Body of pancreas (tissue), 4 donors: ENCODE data around the gene RABAC1. TPM values are rescaled to one million over a fixed set of nuclear protein-coding genes. Genes with fewer than 3 reads are reported as not detected.
A peak's percentile ranks its signal among the peaks of the same experiment; 100 is the strongest.

Experiments used
- ATAC-seq: fragments of 150-250 bp; one replicate; pipeline ENCODE4 v1.9.1; 2016
- DNase-seq, 4 donors: peaks; one replicate each; pipeline ENCODE4 v3.0.0-alpha.2; 2019
- H3K27ac ChIP-seq, 4 donors: fragments of 200-600 bp; sonication (generic); 1 replicate in 3 of 4; 2 replicates in 1 of 4; pipeline versions ENCODE4 v1.5.1 to v1.6.1; 2016 to 2019; ENCODE audit warnings: mild to moderate bottlenecking in 1 of 4, mixed read lengths in 1 of 4, moderate library complexity in 1 of 4
- H3K27me3 ChIP-seq, 2 donors: fragments of 200-600 bp; sonication (generic); one replicate each; pipeline ENCODE4 v1.6.0; 2016; ENCODE audit warnings: mild to moderate bottlenecking in 1 of 2
- H3K36me3 ChIP-seq, 2 donors: fragments of 200-600 bp; sonication (generic); replicated peaks in 1 of 2; 2 replicates each; pipeline ENCODE4 v1.5.1; 2016; ENCODE audit warnings: low read depth in 2 of 2; ENCODE audit not compliant: insufficient read depth in 1 of 2
- H3K4me1 ChIP-seq: fragments of 200-600 bp; sonication (generic); one replicate; pipeline ENCODE4 v1.6.0; 2016
- H3K4me3 ChIP-seq, 2 donors: fragments of 200-600 bp; sonication (generic); 1 replicate in 1 of 2; 2 replicates in 1 of 2; pipeline ENCODE4 v1.5.1; 2016 to 2019
- H3K9me3 ChIP-seq, 3 donors: fragments of 200-600 bp; sonication (generic); 1 replicate in 2 of 3; 2 replicates in 1 of 3; pipeline ENCODE4 v1.5.1; 2016
- CTCF ChIP-seq, 7 experiments: fragments of 450-650 bp in 4 of 7; fragments of 200-600 bp in 3 of 7; sonication (generic) in 3 of 7; IDR thresholded peaks; one replicate each; pipeline ENCODE4 v1.5.1; 2016 to 2019; ENCODE audit warnings: antibody characterized with exemption in 7 of 7
- POLR2A ChIP-seq, 3 donors: fragments of 450-650 bp; IDR thresholded peaks; one replicate each; pipeline ENCODE4 v1.6.1; 2016; ENCODE audit warnings: antibody characterized with exemption in 3 of 3, mild to moderate bottlenecking in 2 of 3
- WGBS, 2 donors: methylation state at CpG; one replicate each; pipeline ENCODE4 v1.1.5; 2017; 5-methylcytosine and 5-hydroxymethylcytosine counted together
- intact Hi-C: fragments of 100-400 bp; cut with DNase I; formaldehyde crosslinking; loops from one replicate; pipeline ENCODE4 v1.15.1; 2023
- total RNA-seq, 2 donors: library from RNA; depleted of rRNA; stranded (reverse); fragments of >200 nt; gene quantifications; one replicate each; pipeline ENCODE4 v1.1.0, GENCODE V29; 2016

RABAC1 gene
- total RNA-seq, 2 donors from 2014 or later = 87.3 to 88.5 TPM

- H3K4me3 ChIP-seq = no peak overlapping the region
- H3K27me3 ChIP-seq = peaks cover 0 to 16% of the 10 kb centered on the region in 2 donors
- WGBS, 2 donors = 48 to 55% methylated on average over 7 of the region's 7 CpGs
- no peaks in the 10 kb centered on the region for H3K9me3 ChIP-seq
- H3K27ac ChIP-seq = no peak overlapping the region
- DNase-seq = no peak
- H3K4me1 ChIP-seq = peaks cover 6% of the 10 kb centered on the region
- intact Hi-C loops = no loop called here
- no peak for ATAC-seq
- TF ChIP-seq POLR2A (IDR thresholded peaks at IDR 0.05) (no peak), CTCF (IDR thresholded peaks at IDR 0.05) (no peak)
- no peaks in the 10 kb centered on the region for H3K36me3 ChIP-seq
Observed at GRCh38 chr19:41999878-42000208, 40.7 kb upstream of the RABAC1 start.

GRCh38 chr19:41999071-41999877 lies 40.2 kb upstream of the RABAC1 start:
- H3K27me3 ChIP-seq = peaks cover 0 to 19% of the 10 kb centered on the region in 2 donors
- peaks cover 6% of the 10 kb centered on the region for H3K4me1 ChIP-seq
- no peaks in the 10 kb centered on the region for H3K9me3 ChIP-seq
- H3K4me3 ChIP-seq = no peak overlapping the region
- no peak for TF ChIP-seq CTCF (IDR thresholded peaks at IDR 0.05)
- 6 to 14% methylated on average over 30 to 55 of the region's 55 CpGs for WGBS, 2 donors
- intact Hi-C loops = no loop called here
- H3K36me3 ChIP-seq = no peaks in the 10 kb centered on the region
- ATAC-seq = no peak
- DNase-seq = no peak
- H3K27ac ChIP-seq = no peak overlapping the region

GRCh38 chr19:41998246-41999020 lies 39.3 kb upstream of the RABAC1 start:
- TF ChIP-seq POLR2A (IDR thresholded peaks at IDR 0.05) (no peak), CTCF (IDR thresholded peaks at IDR 0.05) (peak in 6 of 7 experiments; percentile 23 to 34 (median 28))
- intact Hi-C loops = no loop called here
- H3K9me3 ChIP-seq = no peaks in the 10 kb centered on the region
- 2 to 7% methylated on average over 13 to 63 of the region's 64 CpGs for WGBS, 2 donors
- H3K27ac ChIP-seq = no peak overlapping the region
- H3K36me3 ChIP-seq = no peaks in the 10 kb centered on the region
- peaks cover 0 to 27% of the 10 kb centered on the region in 2 donors for H3K27me3 ChIP-seq
- no peak for ATAC-seq
- DNase-seq = peak in 2 of 4 donors; percentile 19 to 29
- H3K4me3 ChIP-seq = no peak overlapping the region
- H3K4me1 ChIP-seq = peaks cover 14% of the 10 kb centered on the region

- Histone ChIP-seq H3K4me3 (no peak overlapping the region), H3K27me3 (peaks cover 0 to 27% of the 10 kb centered on the region in 2 donors), H3K9me3 (no peaks in the 10 kb centered on the region), H3K27ac (no peak overlapping the region), H3K36me3 (no peaks in the 10 kb centered on the region), H3K4me1 (peaks cover 15% of the 10 kb centered on the region)
- intact Hi-C loops = no loop called here
- TF ChIP-seq CTCF (IDR thresholded peaks at IDR 0.05) = no peak
- no peak for TF ChIP-seq POLR2A (IDR thresholded peaks at IDR 0.05)
- ATAC-seq = no peak
- no peak for DNase-seq
- 2 to 5% methylated on average over 11 to 14 of the region's 14 CpGs for WGBS, 2 donors
Observed at GRCh38 chr19:41997851-41998229, 38.7 kb upstream of the RABAC1 start.
